ENCODE measurements around the gene SLC9A3.
A peak's percentile ranks its signal among the peaks of the same experiment; 100 is the strongest.

Gene SLC9A3

DNA sequence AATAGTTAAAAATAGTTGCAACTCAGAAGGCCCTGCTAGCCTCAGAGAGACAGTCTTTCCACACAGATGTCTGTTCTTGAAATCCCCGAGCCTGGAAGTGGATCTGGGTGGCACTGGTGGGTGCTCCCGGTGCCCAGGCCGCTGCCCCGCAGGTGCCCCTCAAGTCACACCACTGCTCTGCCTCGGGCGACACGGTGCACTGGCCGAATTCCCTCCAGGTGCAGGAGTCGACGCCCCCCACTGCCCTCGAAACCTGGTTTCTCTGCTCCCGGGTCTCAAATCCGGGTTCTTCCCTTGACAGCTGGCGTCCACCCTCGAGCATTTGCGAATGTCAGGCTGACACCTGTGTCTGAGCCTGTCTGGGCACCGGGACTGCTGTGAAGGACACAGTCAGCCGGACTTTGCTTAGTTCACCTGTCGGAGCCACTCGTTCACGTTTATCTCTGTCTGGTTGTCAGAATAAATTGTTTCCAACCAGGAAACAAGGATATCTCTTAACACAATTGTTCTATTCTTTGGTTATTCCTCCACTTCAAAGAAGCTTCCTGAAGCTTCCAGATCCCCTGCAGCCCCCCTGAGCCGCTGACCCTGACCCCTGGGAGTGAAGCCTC, 27.1 kb downstream of the SLC9A3 start:
- ATAC-seq, result no peak
- TF ChIP-seq OSR1 (CRISPR knock-in tag; IDR thresholded peaks at IDR 0.05) (no peak), ISL1 (CRISPR knock-in tag; IDR thresholded peaks at IDR 0.05) (no peak)
- TF ChIP-seq, protein P1, sequence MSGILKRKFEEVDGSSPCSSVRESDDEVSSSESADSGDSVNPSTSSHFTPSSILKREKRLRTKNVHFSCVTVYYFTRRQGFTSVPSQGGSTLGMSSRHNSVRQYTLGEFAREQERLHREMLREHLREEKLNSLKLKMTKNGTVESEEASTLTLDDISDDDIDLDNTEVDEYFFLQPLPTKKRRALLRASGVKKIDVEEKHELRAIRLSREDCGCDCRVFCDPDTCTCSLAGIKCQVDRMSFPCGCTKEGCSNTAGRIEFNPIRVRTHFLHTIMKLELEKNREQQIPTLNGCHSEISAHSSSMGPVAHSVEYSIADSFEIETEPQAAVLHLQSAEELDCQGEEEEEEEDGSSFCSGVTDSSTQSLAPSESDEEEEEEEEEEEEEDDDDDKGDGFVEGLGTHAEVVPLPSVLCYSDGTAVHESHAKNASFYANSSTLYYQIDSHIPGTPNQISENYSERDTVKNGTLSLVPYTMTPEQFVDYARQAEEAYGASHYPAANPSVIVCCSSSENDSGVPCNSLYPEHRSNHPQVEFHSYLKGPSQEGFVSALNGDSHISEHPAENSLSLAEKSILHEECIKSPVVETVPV (CRISPR knock-in tag; IDR thresholded peaks at IDR 0.05), result no peak
- TF ChIP-seq, protein P2, sequence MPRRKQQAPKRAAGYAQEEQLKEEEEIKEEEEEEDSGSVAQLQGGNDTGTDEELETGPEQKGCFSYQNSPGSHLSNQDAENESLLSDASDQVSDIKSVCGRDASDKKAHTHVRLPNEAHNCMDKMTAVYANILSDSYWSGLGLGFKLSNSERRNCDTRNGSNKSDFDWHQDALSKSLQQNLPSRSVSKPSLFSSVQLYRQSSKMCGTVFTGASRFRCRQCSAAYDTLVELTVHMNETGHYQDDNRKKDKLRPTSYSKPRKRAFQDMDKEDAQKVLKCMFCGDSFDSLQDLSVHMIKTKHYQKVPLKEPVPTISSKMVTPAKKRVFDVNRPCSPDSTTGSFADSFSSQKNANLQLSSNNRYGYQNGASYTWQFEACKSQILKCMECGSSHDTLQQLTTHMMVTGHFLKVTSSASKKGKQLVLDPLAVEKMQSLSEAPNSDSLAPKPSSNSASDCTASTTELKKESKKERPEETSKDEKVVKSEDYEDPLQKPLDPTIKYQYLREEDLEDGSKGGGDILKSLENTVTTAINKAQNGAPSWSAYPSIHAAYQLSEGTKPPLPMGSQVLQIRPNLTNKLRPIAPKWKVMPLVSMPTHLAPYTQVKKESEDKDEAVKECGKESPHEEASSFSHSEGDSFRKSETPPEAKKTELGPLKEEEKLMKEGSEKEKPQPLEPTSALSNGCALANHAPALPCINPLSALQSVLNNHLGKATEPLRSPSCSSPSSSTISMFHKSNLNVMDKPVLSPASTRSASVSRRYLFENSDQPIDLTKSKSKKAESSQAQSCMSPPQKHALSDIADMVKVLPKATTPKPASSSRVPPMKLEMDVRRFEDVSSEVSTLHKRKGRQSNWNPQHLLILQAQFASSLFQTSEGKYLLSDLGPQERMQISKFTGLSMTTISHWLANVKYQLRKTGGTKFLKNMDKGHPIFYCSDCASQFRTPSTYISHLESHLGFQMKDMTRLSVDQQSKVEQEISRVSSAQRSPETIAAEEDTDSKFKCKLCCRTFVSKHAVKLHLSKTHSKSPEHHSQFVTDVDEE (CRISPR knock-in tag; IDR thresholded peaks at IDR 0.05), result no peak

DNA sequence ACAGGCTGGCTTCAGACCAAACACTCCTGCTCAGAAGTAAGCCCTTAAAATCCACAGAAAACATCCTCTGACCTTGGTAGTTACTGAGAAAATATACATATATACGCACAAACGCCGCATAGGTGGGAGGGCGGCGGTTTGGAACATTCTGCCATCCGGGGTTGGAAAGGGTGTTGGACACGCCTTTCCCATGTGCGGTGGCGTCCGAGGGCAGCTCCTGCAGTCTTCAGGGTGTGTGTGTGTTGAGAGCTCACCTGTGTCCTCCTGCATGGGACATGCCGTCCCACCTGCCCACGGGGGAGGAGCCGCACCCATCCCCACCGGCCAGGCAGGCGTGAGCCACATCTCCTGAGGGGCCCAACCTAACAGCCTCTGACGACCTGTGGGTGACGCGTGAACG, 28.2 kb downstream of the SLC9A3 start:
- TF ChIP-seq GLIS3 (CRISPR knock-in tag; IDR thresholded peaks at IDR 0.05), result no peak
- TF ChIP-seq, protein P3, sequence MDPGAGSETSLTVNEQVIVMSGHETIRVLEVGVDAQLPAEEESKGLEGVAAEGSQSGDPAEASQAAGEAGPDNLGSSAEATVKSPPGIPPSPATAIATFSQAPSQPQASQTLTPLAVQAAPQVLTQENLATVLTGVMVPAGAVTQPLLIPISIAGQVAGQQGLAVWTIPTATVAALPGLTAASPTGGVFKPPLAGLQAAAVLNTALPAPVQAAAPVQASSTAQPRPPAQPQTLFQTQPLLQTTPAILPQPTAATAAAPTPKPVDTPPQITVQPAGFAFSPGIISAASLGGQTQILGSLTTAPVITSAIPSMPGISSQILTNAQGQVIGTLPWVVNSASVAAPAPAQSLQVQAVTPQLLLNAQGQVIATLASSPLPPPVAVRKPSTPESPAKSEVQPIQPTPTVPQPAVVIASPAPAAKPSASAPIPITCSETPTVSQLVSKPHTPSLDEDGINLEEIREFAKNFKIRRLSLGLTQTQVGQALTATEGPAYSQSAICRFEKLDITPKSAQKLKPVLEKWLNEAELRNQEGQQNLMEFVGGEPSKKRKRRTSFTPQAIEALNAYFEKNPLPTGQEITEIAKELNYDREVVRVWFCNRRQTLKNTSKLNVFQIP (CRISPR knock-in tag; IDR thresholded peaks at IDR 0.05; ENCODE audit: borderline replicate concordance, low read depth), result no peak
- TF ChIP-seq, protein P4, sequence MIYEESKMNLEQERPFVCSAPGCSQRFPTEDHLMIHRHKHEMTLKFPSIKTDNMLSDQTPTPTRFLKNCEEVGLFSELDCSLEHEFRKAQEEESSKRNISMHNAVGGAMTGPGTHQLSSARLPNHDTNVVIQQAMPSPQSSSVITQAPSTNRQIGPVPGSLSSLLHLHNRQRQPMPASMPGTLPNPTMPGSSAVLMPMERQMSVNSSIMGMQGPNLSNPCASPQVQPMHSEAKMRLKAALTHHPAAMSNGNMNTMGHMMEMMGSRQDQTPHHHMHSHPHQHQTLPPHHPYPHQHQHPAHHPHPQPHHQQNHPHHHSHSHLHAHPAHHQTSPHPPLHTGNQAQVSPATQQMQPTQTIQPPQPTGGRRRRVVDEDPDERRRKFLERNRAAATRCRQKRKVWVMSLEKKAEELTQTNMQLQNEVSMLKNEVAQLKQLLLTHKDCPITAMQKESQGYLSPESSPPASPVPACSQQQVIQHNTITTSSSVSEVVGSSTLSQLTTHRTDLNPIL (CRISPR knock-in tag; IDR thresholded peaks at IDR 0.05; ENCODE audit: low read depth), result no peak
- ATAC-seq, result no peak

DNA sequence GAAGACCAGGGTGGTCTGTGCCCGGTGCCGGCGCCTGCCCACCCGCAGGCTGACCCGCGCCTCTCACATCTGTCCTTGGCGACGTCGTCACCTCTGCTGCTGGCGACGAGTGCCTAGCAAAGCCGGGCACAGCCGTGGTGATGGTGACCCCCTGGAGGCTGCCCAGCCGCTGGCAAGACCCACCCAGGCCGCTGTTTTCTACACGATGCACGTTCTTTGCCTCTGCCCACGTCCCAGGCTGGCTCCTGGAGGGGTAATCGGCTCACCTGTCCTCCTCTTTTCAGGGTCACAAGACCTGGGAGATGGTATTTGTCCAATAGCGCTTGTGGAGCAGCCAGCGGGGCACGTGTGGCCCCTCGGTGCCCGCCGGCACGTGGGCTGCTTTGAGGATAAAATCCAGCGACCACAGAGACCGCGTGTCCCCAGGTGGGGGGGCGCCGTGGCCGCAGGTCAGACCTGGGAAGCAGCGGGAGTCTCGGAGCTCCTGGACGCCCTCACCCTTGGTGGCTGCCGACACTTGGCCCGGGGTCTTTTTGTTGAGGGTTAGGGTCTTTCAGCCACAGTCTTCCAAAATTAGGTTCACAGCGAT, 29.5 kb downstream of the SLC9A3 start:
- ATAC-seq, result no peak
- TF ChIP-seq OSR1 (CRISPR knock-in tag; IDR thresholded peaks at IDR 0.05), result no peak

DNA sequence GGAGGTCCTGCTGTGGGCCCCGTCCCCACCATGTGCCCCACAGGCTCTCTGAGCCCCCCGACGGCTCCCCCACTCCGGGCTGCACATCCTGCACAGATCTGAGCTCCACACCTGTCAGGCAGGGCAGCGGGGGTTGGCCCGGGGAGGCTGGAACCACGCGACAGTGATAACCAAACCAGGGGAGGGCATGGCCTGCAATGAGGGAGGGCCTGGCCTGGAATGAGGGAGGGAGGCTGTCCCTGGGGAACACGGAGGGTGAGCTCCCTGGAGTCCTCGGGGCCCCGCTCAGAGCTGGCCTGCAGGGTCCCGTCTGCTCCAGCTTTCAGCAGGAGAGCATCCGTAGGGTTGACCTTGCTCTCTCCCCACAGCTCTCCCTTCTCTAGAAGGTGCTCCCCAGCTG, 30.5 kb downstream of the SLC9A3 start:
- TF ChIP-seq ISL1 (CRISPR knock-in tag; IDR thresholded peaks at IDR 0.05) (no peak), ESRRG (CRISPR knock-in tag; IDR thresholded peaks at IDR 0.05) (no peak), TOX (CRISPR knock-in tag; IDR thresholded peaks at IDR 0.05; ENCODE audit: borderline replicate concordance) (no peak)
- TF ChIP-seq, protein P4 (CRISPR knock-in tag; IDR thresholded peaks at IDR 0.05; ENCODE audit: low read depth), result no peak
- peak; percentile 14 for ATAC-seq

DNA sequence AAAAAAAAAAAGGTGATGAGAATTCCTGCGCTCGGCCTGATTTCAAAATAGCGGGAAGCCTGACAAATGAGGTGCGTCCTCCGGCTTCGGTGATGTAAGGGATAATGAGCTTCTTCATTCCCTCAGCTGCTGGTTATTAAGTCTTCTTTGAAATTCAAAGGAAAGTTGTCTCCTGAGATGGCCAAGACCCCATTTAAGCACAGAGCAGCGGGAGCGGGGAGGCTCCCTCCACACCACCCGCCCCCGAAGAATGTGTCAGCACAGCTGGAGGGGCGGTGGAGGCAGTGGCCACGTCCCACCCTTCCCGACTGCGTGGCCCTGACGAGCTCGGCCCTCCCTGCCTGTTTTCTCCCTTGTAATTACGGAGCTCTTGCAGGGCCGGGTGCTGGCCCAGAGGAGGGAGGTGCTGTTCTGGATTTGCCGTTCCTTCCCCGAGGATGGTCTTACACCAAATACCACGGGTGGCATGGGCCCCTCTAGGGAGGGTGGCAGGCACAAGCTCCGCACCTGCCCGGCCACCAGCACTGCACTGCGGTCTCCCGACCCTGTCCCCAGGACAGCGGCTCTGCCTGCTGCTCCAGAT, 31.0 kb downstream of the SLC9A3 start:
- ATAC-seq, result 0 out of 3 replicates have a peak, but pooled peaks have one; percentile 9
- TF ChIP-seq ZFP30 (CRISPR knock-in tag; IDR thresholded peaks at IDR 0.05) (no peak), OSR1 (CRISPR knock-in tag; IDR thresholded peaks at IDR 0.05) (no peak), CSDC2 (CRISPR knock-in tag; IDR thresholded peaks at IDR 0.05) (no peak), ZNF70 (CRISPR knock-in tag; IDR thresholded peaks at IDR 0.05) (no peak), ARNTL (CRISPR knock-in tag; IDR thresholded peaks at IDR 0.05; ENCODE audit: borderline replicate concordance, low read depth) (no peak), BACH2 (CRISPR knock-in tag; IDR thresholded peaks at IDR 0.05; ENCODE audit: borderline replicate concordance) (no peak), SNAI2 (CRISPR knock-in tag; IDR thresholded peaks at IDR 0.05) (no peak)
- TF ChIP-seq, protein P1 (CRISPR knock-in tag; IDR thresholded peaks at IDR 0.05), result no peak
- TF ChIP-seq, protein P4 (CRISPR knock-in tag; IDR thresholded peaks at IDR 0.05; ENCODE audit: low read depth), result no peak
- TF ChIP-seq, protein P2 (CRISPR knock-in tag; IDR thresholded peaks at IDR 0.05), result no peak

Measured in SK-N-SH treated with all-trans-retinoic acid at 6 μM for 48 hours (cell line).